Fibroblast of villous mesenchyme (primary cell): Measurements from ENCODE around the gene MAPK12. TPM values are rescaled to one million over a fixed set of nuclear protein-coding genes. Genes with fewer than 3 reads are reported as not detected.

Experiments used
- DNase-seq: peaks from one replicate; pipeline ENCODE4 v3.0.0-alpha.2; 2010; ENCODE audit warnings: low read depth
- H3K4me3 ChIP-seq: 2 replicates; pipeline ENCODE4 v1.5.1; 2011; ENCODE audit warnings: low read depth, mild to moderate bottlenecking, low read length
- CTCF ChIP-seq: IDR thresholded peaks from 2 replicates; pipeline ENCODE4 v1.5.1; 2012; ENCODE audit warnings: low read depth, mild to moderate bottlenecking, low read length; ENCODE audit not compliant: insufficient read depth
- total RNA-seq: library from RNA; depleted of rRNA; stranded (reverse); fragments of >200 nt; gene quantifications from 2 replicates; pipeline ENCODE4 v1.2.3, GENCODE V29; 2012

Gene MAPK12
- 39.3 and 42.7 TPM in 2 replicates for total RNA-seq

DNA sequence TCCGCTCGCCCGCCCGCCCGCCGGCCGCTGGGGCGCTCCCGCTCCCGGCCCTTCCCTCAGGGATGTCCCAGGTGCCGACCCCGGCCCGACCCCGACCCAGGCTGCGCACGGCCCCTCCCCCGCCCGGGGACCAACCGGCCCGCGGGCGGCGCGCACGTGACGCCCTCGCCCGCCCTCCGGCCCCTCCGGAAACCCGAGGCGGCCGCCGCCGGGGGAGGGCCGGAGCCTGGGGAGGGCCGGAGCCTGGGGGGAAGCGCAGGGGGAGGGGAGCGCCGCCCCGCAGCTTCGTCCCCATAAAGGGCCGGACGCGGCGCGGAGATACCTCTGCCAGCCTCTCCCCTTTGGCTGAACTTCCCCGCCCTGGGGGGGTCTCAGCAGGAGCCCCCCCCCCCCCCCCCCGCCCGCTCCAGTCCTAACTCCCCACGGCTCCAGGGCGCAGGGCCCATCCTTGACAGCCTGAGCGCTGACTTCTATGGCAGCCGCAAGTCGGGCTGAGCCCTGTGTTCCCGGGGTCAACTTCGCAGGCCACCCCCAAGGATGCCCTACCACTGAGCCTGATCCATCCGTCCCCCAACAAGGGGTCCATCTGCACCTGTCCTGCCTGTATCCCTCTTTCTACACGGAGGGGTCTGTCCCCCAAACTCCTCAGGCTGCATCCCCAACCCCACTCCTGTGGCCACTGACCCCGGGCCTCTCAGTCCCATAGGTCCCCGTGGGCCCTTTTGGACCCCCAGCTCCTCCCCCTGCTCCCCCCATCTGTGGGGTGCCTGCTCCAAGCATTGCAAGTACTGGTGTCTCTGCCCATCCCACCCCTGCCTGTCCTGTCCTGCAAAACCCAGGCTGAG lies at the start of gene MAPK12:
MAPK12 (minus strand) TSS at position 69 of the 845 bp plus-strand sequence. CDS start 174 bp downstream, outside the sequence.
- H3K4me3 ChIP-seq = peak within 1 kb of the TSS; percentile 70
- TF ChIP-seq CTCF = no peak
- peak; percentile 37 for DNase-seq

GRCh38 chr22:50310949-50311444 lies 49.5 kb upstream of the MAPK12 start:
- no peak overlapping the region for H3K4me3 ChIP-seq
- TF ChIP-seq CTCF = no peak
- DNase-seq = no peak

DNA sequence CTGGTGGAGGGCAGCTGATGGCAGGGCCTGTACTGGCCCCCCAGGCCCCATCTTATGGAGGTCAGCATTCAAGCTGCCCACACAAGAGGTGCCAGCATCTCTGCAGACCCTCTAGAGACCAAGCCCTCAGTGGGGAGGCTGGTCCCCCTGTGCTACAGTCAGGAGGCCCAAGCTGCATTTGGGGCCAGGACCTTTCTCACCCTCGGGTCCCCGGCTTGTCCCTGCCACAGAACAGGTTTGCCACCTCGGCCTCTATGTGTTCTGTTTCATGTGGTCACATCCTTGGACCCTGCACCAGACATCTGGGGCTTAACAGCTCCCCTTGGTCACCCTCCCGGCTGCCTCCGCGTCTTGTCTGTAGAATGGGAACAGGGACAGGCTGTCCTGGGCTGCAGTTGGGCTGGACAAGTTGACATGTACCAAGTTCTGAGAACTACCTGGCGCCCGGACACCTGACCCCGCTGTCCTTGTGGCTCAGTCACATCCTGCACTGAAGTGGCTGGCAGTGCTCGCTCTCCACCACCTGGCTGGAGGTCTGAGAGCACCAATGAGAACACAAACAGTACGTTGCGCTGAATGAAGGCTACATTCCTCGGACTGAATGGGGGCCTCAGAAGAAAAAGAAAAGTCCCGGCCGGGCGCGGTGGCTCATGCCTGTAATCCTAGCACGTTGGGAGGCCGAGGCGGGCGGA lies 48.7 kb upstream of the MAPK12 start:
- no peak for TF ChIP-seq CTCF
- no peak overlapping the region for H3K4me3 ChIP-seq
- no peak for DNase-seq

- H3K4me3 ChIP-seq = no peak overlapping the region
- TF ChIP-seq CTCF = no peak
- DNase-seq = no peak
These were observed 48.1 kb upstream of the MAPK12 start for GRCh38 chr22:50309601-50309991.

DNA sequence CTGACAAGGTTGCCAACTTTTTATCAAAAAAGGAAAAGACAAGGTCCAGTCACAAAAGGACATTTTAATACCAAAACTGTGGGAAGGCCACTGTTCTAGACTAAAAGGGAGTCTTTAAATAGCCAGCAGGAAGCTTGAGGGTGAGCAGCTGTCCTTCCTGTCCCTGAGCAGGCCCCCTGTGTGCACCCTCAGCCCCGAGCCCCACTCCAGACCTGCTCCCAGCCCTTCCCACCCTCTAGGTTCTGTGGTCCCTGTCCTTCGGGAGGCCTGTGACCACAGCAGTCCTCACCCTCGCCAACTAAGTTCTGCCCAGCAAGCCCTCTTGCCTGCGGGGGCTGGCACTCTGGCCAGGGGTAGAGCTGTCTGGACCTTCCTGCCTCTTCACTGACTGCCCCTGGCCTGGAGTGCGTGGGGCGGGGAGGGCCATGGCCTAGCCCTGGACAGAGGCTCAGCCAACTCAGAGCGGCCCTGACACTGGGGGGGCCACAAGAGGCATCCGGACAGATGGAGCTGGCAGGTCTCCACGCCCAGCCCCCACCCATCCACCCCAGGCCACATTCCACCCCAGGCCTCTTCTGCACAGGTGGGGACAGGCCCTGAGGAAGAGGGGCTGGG lies 47.6 kb upstream of the MAPK12 start:
- no peak for TF ChIP-seq CTCF
- H3K4me3 ChIP-seq = no peak overlapping the region
- DNase-seq = no peak

GRCh38 chr22:50308597-50308935 lies 47.1 kb upstream of the MAPK12 start:
- TF ChIP-seq CTCF = no peak
- no peak overlapping the region for H3K4me3 ChIP-seq
- peak; percentile 86 for DNase-seq
